ENCODE results near the gene FUBP3.

DNA sequence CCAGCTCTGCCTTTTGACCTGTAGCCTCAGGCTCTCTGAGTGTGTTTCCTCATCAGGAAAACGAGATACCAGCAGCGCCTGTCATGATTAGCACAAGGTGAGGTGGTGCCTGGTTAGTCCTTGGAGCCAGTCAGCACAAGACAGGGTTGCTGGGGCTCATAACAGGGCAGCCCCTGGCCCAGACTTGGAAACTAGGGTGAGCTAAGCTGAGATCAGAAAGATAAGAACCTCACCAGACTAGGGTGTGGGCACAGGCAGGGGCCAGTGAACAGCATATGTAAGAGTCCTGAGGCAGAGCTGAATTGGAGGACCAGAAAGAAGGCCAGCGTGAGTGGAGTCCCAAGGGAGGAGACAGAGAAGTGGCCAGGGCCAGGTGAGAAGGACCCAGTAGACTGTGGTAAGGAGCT is 42.7 kb upstream of the FUBP3 start:
- no peak for TF ChIP-seq POLR2A (IDR thresholded peaks at IDR 0.05)
- TF ChIP-seq CTCF (IDR thresholded peaks at IDR 0.05 in 4 of 5, conservative IDR thresholded peaks at IDR 0.05 in 1 of 5), result no peak

Measured in gastrocnemius medialis (tissue), 4 donors.